Stimulated activated CD4-positive, alpha-beta T cell treated with anti-CD3 and anti-CD28 coated beads, TNF-alpha, amount 100 ng/mL, for 48 hours (primary cell): ENCODE data around the gene COX4I1.
"Not testable (repeated sequence)": the region's sequence is repeated elsewhere in the genome, so short reads cannot be mapped to it uniquely, and the experiment has no call there.

Experiments
- DNase-seq, 3 donors: peaks; one replicate each; pipeline ENCODE4 v3.0.0-alpha.2; 2020; ENCODE audit warnings: low read depth in 3 of 3

COX4I1 gene

DNA sequence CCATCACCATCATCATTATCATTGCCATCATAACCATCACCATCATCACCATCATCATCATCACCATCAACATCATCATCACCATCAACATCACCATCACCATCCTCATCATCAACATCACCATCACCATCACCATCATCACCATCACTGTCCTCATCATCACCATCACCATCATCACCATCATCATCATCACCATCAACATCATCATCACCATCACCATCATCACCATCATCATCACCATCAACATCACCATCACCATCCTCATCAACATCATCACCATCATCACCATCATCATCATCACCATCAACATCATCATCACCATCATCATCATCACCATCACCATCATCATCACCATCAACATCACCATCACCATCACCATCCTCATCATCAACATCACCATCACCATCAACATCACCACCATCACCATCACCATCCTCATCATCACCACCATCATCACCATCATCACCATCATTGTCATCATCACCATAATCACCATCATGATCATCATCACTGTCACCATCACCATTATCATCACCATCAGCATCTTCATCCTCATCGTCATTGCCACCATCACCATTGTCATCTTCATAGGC, 23.9 kb downstream of the COX4I1 start:
- DNase-seq = no peak

DNA sequence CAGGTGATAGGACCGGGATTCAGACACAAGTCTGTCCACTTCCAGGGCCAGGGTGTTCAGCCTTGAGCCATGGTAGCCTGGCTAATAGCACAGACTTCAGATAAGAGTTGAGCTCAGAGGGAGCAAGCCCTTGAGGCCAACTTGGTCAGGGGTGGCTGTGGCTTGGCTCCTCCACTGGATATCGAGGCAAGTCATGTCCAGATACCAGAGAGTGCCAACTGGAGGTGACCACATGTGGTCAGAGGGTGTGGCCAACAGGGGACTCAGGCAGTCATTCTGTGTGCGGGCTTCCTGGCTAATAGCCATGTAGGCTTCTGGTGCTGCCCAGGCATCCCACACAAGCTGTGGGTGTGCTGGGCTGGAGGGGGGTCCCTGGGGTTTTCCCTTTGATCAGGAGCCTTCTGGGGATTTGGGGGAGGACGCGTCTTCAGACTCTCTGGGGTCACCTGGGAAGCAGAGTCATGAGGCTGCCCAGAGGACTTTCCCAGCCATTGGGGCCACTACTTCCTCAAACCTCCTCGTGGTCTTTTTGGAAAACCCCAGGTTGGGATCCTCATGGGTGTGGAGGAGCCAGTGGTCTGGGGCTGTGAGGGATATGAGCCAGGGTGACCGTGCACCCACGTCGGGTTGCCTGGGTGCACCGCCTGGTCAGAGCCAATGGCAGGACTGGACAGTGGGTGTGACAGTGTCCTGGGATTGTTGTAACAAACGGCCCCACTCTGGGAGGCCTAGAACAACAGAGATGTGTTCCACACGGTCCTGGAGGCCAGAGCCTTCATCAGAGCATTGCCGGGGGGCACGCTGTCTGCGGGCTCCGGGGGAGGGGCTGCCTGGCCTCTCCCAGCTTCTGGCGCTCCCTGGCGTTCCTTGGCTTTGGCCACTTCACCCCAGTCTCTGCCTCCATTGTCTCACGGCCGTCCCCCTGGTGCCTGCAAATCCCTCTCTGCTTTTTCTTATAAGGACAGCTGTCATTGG, 25.0 kb downstream of the COX4I1 start:
- no peak for DNase-seq

DNA sequence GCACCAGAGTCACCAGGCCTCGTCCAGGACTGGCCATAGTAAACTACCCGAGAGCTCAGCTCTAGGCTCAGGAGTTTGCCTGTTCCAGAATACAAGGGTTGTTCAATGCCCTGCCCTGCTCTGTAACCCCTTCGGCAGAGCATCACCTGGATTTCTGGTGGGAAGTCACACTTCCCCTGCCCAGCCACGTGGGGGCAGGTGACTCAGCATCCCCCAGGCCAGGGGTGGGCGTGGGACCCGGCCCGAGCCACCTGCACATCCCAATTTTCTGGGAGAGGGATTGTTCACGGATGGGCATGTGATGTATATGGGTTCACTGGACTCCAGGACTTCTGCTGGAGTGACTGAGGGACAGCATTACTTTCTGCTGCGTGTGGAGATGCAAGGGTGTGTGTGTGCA, 25.8 kb downstream of the COX4I1 start:
- no peak for DNase-seq

DNA sequence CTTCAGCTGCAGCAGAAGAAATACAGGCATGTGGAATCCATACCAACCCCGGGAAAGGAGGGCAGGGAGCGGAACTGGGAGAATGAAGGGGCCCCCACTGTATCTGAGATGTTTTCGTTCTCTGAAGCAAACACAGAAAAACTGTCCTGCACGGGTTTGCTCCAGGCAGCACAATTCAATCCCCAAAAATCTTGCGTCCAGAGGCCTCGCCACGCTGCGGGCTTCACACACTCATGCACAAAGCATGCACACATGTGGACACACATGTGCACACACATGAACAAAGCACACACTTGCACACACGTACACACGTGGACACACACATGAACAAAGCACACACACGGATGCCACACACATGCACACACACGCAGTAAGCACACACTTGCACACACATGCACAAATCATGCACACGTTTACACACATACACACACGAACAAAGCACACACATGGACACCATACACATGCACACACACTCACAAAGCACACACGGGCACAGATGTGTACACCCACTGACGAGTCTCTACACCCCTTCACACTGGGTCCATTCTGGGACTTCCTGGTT, 27.3 kb downstream of the COX4I1 start:
- no peak for DNase-seq

DNA sequence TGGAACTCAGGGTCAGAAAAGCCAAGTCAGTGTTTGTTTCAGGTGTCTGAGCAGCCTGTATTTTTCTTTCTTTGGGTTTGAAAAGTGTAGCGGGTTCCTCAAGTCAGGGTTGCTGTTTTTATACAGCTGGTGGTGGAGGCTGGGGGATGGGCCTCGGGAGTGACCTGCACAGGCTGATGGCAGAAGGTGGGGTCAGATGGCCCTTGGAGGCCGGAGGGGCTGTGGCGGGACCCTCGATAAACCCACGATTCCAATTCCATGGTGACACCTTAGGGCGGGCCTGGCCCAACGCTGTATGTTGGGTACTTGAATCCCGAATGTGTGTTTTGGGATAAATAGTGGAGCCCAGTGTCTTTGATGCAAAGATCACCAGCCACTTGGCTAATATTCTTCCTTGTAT, 28.7 kb downstream of the COX4I1 start:
- no peak for DNase-seq

DNA sequence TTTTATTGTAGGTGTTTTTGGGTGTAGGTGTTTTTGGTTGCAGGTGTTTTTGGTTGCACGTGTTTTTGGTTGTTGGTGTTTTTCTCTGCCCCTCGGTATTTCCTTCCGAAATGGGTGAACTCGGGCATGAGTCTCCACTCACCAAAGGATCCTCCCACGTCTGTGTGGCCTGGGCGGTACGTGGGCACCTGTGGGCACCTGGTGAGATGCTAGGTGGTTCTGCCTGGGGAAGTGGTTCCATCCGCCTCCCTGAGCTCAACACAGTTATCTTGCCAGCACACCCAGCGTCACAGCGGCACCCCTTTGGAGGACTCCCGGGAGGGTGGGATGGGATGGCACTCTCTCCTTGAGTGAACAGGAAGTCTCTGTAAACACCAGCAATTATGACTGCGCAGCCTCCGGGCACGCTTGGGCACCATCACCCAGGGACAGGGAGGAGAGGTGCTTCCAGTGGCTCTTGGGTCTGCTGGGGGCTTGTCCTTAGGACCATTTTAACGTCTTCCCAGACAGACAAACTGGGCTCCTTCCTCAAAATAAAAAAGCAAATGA, 29.8 kb downstream of the COX4I1 start:
- no peak for DNase-seq

DNA sequence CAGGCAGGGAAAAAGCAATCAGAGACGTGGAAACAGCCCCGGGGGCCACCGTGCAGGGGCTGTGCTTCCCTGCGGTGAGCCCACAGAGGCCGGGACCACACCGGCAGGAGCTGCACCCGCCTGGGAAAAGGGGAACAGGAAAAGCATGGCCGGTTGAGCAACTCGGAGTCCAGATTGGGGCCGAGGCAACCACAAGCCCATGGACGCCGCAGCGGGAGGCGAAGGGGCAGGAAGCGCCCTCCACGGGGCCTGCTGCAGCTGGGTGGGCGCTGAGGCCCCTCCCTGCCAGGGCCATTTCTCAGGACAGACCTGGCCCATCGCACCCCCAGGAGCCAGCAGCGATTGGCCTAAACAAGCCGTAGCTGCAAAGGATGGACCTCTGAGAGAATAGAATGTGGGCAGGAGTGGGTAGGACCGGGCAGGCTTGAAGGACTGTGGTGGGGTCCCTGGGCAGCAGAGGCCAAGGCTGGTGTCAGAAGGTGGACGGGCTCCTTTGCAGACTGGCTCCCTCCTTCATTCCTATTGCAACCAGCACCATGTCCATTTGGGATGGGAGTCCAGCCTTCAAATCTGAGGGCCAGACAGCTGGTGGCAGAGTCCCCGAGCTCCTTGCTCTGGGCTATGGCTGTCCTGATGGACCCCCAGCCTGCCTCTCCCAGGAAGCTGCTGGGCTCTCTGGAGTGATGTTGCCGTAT, 30.4 kb downstream of the COX4I1 start:
- no peak for DNase-seq

DNA sequence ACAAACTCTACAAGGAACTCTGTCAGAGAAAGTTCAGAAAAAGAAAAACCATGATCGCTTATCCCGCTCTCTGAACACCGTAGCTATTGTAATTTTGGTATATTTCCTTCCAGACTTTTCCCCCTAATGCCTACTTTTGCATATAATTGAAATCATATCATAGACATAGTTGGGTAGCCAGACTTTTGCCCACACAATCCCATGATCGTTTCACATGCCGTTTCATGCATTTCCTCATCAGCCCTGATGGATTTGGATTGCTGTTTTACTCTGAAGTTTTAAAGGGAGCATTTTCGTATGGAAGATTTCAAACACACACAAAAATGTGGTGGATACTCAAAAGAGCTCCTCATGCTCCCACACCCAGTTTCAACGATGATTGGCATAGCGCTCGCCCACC, 31.3 kb downstream of the COX4I1 start:
- no peak for DNase-seq

DNA sequence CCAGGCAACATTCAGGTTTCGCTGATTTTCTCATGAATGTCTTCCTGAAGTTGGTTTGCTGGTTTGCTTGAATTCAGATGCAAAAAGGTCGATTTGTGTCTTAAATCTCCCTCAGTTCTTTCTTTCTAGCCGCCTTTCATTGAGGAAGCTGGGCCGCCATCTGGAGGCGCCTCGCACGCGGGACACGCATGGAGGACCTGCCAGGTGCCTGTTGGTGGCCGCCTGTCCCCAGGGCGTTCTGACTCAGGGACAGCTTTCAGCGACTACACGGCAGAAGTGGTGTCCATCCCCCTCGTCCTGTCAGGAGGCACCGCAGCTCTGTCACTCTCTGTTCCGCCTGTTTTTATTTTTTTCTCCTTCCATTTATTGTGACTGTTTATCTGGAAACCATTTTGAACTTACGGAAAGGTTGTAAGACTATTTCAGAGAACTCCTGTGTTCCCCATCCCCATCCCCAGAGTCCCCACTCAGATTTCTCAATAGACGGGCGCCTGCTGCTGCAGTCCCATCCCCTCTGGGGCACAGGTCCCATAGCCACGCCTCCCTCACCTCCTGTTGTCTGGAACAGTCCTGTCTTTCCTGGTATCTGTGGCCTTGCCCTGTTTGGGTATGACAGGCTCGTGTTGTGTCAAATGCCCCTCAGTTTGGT, 33.2 kb downstream of the COX4I1 start:
- no peak for DNase-seq

DNA sequence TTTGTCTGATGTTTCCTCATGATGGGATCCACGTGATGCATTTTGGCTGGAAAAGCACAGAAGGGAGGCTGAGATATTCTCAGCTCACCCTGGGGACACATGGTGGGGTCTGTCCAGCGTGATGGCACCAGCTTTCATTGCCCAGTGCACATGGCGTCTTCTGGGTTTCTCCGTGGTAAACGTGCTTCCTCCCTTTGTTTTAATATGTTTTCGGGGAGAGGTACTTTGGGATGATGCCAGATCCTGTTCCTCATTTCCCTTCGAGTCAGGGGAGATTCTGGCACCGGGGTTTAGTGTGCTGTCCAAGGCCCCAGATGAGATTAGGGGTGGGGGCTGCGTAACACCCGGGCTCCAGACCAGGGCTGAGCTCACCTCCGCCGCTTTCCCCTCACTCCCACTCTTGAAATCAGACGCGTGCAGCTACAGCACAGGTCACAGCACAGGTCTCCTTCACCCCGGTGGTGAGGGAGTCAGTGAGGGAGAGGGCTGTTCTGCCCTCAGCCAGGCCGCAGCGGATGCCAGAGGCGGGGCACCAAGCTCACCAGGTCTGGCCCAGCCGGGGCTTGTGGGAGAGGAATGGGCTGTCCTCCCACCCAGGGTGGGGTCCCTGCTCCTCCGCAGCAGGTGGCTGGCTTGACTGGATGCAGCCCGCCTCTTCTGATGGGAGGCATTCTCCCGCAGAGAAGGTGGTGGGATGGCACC, 33.9 kb downstream of the COX4I1 start:
- no peak for DNase-seq

DNA sequence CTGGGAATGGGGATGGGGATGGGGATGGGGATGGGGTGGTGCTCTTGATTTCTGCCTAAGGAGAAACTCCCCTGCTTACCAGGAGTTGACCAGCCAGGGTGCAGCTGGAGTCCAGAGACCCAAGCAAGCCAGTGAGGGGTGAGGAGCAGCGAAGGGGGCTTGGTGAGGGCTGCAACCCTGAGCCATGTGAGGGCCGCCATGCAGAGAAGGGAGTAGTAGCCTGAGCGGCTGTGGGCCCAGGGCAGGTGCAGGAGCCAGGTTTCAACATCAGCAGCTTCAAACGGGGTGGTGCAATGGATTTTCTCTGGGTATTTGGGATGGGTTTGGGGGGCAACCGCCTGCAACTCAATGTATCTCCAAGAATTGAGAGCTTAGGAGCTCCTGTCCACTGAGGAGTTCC, 35.2 kb downstream of the COX4I1 start:
- no peak for DNase-seq

DNA sequence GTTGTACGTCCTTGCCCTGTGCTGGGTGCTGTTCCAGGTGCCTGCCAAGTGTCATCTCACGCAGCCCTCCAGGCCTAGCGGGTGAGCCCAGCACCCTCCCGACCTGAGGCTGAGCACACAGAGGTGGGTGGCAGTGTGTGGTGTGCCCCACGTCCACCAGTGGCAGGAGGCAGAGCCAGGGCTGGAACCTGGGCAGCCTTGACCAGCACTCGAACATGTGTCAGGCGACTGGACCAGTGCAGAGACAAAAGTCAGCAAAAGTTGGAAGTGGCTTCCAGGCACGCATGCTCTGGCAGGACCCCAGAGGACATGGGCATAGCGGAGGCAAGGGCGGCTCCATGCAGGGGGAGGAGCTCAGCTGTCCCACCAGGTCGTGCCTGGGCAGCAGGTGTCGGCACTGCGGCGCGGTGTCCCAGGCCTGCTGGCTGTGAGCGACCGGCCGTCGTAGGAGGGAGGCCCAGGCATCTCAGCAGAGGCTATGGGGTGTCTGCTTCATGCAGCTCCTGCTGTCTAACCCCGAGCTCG, 35.8 kb downstream of the COX4I1 start:
- DNase-seq = no peak

DNA sequence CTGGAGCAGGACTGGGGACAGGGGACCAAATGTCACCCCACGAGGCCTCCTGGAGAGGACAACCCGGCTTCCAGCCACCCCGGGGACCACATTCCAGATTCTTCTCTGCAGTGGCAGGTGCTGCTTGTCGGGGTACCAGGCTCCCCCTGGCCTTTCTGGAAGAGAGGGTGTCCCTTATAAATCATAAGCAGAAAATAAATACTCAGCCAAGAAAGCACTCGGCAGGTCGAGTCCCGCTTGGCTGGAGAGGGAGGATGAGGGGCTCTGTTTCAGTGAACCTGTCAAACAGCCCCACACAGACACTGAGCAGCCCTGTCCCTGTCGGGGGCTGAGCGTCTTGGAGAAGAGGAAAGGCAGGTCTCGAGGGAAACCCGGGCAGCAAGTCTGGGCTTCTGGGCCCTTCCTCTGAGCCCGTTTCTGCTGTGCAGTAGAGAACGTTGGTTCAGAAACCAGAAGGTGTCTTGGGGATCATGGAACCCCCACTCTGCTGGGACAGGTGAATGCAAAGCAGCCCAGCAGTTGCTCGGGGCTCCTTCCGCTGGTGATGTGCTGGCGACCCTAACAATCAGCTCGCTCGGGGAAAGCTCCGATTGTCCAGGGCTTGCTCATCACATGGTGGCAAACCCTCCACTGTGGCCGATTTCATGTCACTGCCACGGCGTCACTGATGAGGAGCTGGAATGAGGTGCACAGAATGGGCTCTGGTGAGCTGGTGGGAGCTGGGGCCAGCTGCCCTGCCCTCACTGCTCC, 36.6 kb downstream of the COX4I1 start:
- DNase-seq = no peak

DNA sequence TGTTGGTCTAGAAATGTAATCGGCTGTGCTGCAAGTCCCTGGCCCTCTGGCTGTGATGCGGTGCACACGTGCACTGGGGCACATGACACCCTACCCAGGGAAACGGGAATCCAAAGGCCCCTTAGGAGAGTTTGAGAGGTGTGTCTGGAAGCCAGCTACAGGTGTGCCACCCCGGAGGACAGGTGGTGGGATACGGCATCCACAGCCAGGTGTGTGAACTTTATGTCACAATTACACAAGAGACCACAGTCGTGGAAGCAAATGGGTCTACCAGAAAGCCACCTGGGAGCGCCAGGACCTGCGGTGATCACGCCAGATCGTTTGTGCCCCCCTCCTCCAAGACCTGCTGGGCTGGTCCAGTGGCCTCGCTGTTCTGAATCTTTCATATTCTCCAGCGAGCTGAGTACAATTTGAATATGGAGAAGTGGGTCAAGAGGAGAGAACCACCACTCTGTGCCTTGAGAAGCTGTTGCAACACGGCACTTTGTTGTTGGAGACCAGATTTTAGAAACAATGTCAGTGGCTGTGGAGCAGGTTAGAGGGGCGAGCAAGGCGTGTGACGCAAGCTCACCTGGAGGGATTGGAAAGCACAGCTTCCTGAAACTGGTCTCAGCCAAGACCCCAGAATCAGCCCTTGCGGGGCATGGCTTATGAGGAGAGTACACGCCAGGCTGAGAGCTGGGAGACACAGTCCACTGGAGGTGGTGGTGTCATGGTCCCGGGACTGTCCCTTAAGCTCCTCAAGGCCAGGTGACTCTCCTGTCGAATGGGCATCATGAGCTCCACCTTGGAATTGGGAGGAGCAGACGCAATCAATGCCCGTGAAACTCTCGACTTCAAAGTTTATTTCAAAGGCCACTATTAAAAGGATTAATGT, 37.4 kb downstream of the COX4I1 start:
- DNase-seq = no peak

DNA sequence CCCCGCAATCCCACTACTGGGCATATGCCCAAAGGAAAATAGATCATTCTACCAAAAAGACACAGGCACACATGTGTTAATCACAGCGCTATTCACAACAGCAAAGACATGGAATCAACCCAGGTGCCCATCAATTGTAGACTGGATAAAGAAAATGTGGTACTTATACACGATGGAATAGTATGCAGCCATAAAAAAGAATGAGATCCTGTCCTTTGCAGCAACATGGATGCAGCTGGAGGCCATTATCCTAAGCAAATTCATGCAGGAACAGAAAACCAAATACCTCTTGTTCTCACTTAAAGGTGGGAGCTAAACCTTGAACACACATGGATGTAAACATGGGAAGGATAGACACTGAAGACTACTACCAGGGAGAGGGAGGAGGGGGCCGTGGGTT, 38.2 kb downstream of the COX4I1 start:
- not testable (repeated sequence) for DNase-seq

DNA sequence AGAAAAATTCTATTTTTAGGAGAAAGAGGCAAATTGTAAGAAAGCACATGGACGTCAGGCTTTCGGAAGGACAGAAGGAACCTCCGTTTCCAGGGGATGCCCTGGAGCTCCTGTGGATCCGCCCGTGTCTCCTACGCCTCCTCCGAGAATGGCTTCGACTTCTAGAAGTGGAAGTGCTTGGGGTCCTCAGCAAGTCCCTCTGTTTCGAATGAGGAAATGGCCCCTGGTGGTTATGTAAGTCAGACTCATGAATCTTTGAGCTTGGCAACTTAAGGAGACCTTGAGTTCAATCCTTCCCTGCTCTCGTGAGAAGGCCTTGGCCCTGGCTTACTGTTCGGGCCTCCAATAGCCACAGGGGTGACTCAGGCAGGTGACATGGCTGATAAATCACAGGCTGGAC, 38.9 kb downstream of the COX4I1 start:
- no peak for DNase-seq

DNA sequence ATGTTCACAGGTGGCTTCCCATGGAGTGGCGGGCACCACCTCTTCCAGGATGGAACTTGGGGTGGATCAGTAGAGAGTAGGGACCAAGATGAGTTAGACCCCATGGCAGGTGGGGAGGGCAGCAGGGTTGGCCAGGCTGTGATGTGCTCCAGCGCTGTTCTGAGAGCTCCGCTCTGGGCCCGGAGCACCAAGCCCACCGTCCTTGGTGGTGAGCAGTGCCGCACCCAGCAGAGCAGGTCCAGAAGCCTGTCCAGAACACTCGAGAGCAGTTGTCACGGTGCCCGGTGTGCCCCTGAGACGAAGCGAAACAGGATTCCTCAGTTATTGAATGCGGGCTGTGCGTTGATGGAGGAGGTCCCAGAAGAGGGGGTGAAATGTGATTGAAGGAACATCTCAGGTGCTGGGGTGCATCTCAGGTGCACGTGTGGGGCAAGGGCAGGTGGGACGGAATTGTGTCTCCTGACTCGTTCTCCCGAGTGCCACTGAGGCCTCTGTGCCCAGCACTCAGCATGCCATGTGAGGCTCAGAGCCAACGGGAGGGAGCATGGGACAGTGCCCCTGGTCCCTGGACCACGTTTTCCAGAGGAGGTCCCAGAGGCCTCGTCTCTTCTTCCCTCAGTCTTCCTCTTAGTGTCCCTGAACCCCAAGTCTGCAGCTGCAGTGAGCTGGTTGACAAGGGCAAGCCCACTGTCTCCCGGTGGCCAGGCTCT, 39.5 kb downstream of the COX4I1 start:
- DNase-seq = no peak

DNA sequence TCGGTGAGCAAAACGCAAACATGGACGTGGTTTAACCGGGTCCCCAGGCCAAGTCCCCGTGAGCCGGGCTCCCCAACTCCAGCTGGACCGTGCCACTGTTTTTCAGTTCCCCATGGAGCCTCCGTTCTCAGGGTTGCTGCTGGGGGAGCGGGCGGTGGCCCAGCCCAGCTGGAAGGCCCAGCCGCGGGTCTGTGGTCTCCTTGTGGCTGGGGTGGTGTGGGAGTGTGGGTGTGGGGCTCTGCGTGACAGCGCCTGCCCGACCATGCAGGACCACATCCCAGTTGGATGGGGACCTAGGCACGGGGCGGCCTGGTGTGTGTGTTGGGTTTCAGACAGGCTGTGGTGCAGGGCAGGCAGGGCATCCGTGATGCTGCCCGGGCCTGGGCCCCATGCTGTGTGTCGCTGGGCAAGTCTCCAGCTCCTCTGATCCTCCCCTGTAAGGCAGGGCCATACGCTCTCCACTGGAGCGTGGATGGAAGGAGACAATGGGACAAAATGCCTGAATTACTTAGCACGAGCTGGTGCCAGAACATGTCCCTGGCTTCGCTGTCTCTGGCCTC, 40.3 kb downstream of the COX4I1 start:
- DNase-seq = no peak
